Measurements from ENCODE around the gene HEATR5A.

The HEATR5A gene

GRCh38 chr14:31253746-31254471 is 166.4 kb downstream of the HEATR5A start:
- Histone ChIP-seq H4K20me1 (ENCODE audit: insufficient read depth, low read length) (no peaks in the 10 kb centered on the region), H3K4me2 (ENCODE audit: low read length) (no peak overlapping the region), H3K9me3 (ENCODE audit: low read length) (no peaks in the 10 kb centered on the region), H3K79me2 (ENCODE audit: insufficient read depth, low read length) (no peaks in the 10 kb centered on the region), H2AFZ (ENCODE audit: low read length) (no peak overlapping the region), H3K4me1 (ENCODE audit: insufficient read depth, low read length, severe bottlenecking) (no peaks in the 10 kb centered on the region), H3K27me3 (ENCODE audit: insufficient read depth, low read length) (no peaks in the 10 kb centered on the region), H3F3A (ENCODE audit: insufficient read depth, low read length) (no peaks in the 10 kb centered on the region), H3K36me3 (ENCODE audit: insufficient read depth, low read length) (no peaks in the 10 kb centered on the region), H3K9me2 (ENCODE audit: low read depth, low read length) (no peaks in the 10 kb centered on the region), H3K27ac (ENCODE audit: low read depth, low read length, poor library complexity, severe bottlenecking) (no peak overlapping the region), H3K9ac (ENCODE audit: low read length) (no peak overlapping the region), H3K4me3 (ENCODE audit: low read depth, low read length, poor library complexity, severe bottlenecking) (no peak overlapping the region)
- no peak for TF ChIP-seq EZH2 (IDR thresholded peaks at IDR 0.05; ENCODE audit: borderline replicate concordance, low read length)
- TF ChIP-seq CTCF (IDR thresholded peaks at IDR 0.05; ENCODE audit: low read length), result no peak

- TF ChIP-seq EZH2 (IDR thresholded peaks at IDR 0.05; ENCODE audit: borderline replicate concordance, low read length), result no peak
- TF ChIP-seq CTCF (IDR thresholded peaks at IDR 0.05; ENCODE audit: low read length), result no peak
- Histone ChIP-seq H3K9ac (ENCODE audit: low read length) (no peak overlapping the region), H3K79me2 (ENCODE audit: insufficient read depth, low read length) (no peaks in the 10 kb centered on the region), H2AFZ (ENCODE audit: low read length) (no peak overlapping the region), H3F3A (ENCODE audit: insufficient read depth, low read length) (no peaks in the 10 kb centered on the region), H3K36me3 (ENCODE audit: insufficient read depth, low read length) (no peaks in the 10 kb centered on the region), H3K4me3 (ENCODE audit: low read depth, low read length, poor library complexity, severe bottlenecking) (no peak overlapping the region), H3K27ac (ENCODE audit: low read depth, low read length, poor library complexity, severe bottlenecking) (no peak overlapping the region), H4K20me1 (ENCODE audit: insufficient read depth, low read length) (no peaks in the 10 kb centered on the region), H3K4me1 (ENCODE audit: insufficient read depth, low read length, severe bottlenecking) (no peaks in the 10 kb centered on the region), H3K9me2 (ENCODE audit: low read depth, low read length) (no peaks in the 10 kb centered on the region), H3K4me2 (ENCODE audit: low read length) (no peak overlapping the region), H3K9me3 (ENCODE audit: low read length) (no peaks in the 10 kb centered on the region), H3K27me3 (ENCODE audit: insufficient read depth, low read length) (no peaks in the 10 kb centered on the region)
These were observed 167.5 kb downstream of the HEATR5A start for GRCh38 chr14:31252865-31253264.

- Histone ChIP-seq H3K4me1 (ENCODE audit: insufficient read depth, low read length, severe bottlenecking) (no peaks in the 10 kb centered on the region), H3K4me2 (ENCODE audit: low read length) (no peak overlapping the region), H3K79me2 (ENCODE audit: insufficient read depth, low read length) (no peaks in the 10 kb centered on the region), H3F3A (ENCODE audit: insufficient read depth, low read length) (no peaks in the 10 kb centered on the region), H3K27me3 (ENCODE audit: insufficient read depth, low read length) (no peaks in the 10 kb centered on the region), H3K9me2 (ENCODE audit: low read depth, low read length) (no peaks in the 10 kb centered on the region), H3K36me3 (ENCODE audit: insufficient read depth, low read length) (no peaks in the 10 kb centered on the region), H3K9ac (ENCODE audit: low read length) (no peak overlapping the region), H3K9me3 (ENCODE audit: low read length) (no peaks in the 10 kb centered on the region), H4K20me1 (ENCODE audit: insufficient read depth, low read length) (no peaks in the 10 kb centered on the region), H3K27ac (ENCODE audit: low read depth, low read length, poor library complexity, severe bottlenecking) (no peak overlapping the region), H3K4me3 (ENCODE audit: low read depth, low read length, poor library complexity, severe bottlenecking) (no peak overlapping the region), H2AFZ (ENCODE audit: low read length) (no peak overlapping the region)
- TF ChIP-seq EZH2 (IDR thresholded peaks at IDR 0.05; ENCODE audit: borderline replicate concordance, low read length) (no peak), CTCF (IDR thresholded peaks at IDR 0.05; ENCODE audit: low read length) (no peak)
These were observed 169.1 kb downstream of the HEATR5A start for GRCh38 chr14:31251028-31251958.
